ENCODE results near the gene MAGI1.

Gene MAGI1

GRCh38 chr3:65350801-65351476 is 687.8 kb downstream of the MAGI1 start:
- DNase-seq (ENCODE audit: low spot score), result no peak

- DNase-seq (ENCODE audit: low spot score), result no peak
These were observed 690.2 kb downstream of the MAGI1 start for GRCh38 chr3:65348398-65348995.

GRCh38 chr3:65347166-65347565 is 691.6 kb downstream of the MAGI1 start:
- no peak for DNase-seq (ENCODE audit: low spot score)

DNA sequence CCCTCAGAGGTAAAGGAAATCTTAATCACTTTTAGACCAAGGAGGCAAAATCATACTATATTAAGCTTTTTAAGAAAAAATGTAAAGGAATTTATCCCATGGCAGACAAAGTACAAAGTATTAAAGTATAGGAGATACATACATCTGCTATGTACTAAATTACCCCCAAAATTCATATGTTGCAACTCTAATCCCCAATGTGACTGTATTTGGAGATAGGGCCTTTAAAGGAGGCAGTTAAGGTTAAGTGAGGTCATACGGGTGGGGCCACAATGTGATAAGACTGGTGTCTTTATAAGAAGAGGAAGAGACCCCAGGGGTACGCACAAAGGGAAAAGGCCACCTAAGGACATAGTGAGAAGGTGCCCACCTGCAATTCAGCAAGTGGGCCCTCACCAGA is 693.9 kb downstream of the MAGI1 start:
- DNase-seq (ENCODE audit: low spot score), result no peak

- no peak for DNase-seq (ENCODE audit: low spot score)
These were observed 694.3 kb downstream of the MAGI1 start for GRCh38 chr3:65344444-65344843.

- no peak for DNase-seq (ENCODE audit: low spot score)
These were observed 695.0 kb downstream of the MAGI1 start for GRCh38 chr3:65343736-65344135.

DNA sequence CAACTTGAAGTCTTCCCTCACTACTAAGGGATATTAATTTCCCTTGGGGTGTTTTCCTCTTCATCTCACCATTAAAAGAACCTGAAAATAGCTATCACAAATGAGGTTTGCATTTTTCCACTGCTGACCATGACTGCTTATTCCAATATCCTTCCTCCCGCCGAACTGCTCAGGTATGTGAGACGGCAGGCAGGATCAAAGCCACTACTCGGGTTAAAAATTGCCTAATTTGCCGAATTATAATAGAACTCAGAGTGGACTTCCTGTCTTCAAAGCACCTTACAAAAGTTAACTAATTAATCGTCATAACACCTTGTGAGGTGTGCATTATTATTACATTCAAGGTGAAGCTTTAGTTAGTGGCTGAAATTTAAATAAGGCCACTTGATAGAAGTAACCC is 695.7 kb downstream of the MAGI1 start:
- DNase-seq (ENCODE audit: low spot score), result no peak

GRCh38 chr3:65342084-65342683 is 696.5 kb downstream of the MAGI1 start:
- peak; percentile 6 for DNase-seq (ENCODE audit: low spot score)

- DNase-seq (ENCODE audit: low spot score), result no peak
These were observed 699.5 kb downstream of the MAGI1 start for GRCh38 chr3:65339192-65339740.

- no peak for DNase-seq (ENCODE audit: low spot score)
These were observed 700.1 kb downstream of the MAGI1 start for GRCh38 chr3:65338571-65338970.

DNA sequence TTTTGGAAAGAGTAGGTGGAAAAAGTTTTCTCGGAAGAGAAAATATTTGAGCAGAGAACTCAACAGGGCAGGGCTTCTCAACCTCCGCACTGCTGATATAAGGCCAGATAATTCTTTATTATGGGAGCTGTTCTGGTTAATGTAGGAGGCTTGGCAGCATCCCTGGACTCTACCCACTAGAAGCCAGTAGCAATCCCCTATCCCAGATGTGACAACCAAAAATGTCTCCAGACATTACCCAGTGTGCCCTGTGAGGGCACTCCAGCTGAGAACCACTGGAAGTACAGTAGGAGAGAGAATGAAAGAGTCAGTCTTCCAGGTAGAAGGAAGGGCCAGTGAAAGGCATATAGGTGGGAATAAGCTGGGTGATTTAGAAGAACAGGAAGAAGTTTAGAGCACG is 703.1 kb downstream of the MAGI1 start:
- DNase-seq (ENCODE audit: low spot score), result no peak

DNA sequence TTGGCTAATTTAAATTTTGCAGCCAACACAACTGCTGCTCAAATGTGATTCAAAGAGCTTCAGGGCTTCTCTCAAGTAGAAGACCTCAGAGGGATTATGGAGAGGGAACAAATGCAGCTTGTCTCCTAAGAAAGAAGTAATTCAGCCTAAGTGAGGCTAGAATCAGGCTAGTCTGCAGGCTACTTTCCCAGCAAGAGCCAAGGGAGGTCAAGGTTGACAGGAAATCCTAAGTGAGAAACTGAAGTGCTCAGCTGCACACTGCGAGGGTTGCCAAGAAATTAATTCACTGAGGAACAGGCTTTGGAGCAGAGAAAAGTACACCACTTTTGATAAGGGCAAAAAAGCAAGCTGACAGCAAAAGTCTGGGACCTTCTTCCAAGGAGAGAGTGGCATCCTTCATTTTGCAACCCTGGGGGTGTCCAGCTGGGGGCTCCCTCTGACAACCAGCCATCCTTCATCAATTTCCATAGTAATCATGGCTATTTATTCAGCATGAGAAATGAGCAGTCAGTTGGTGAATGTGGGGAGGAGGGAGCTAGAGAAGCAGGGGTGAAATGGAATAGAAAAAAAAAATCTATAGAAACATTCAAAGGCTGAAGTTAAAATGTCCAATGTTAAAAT is 704.6 kb downstream of the MAGI1 start:
- DNase-seq (ENCODE audit: low spot score), result no peak

DNA sequence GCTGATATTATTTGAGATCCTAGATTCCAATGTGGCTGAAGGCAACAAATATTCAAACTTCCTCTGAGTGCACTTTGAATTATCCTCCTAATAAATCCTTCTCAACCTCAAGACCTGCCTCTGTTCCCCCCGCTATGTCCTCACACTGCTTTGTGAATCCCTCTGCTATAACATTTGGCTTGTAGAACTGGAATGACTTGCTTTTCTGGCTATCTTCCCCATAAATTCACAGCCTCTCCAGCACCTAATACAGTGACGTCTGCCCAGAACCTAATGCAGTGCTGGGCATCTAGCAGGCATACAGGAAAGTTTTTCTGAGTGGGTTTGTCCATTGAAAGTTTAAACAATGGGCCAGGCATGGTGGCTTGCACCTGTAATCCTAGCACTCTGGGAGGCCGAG is 707.0 kb downstream of the MAGI1 start:
- no peak for DNase-seq (ENCODE audit: low spot score)

GRCh38 chr3:65330072-65330471 is 708.6 kb downstream of the MAGI1 start:
- no peak for DNase-seq (ENCODE audit: low spot score)

DNA sequence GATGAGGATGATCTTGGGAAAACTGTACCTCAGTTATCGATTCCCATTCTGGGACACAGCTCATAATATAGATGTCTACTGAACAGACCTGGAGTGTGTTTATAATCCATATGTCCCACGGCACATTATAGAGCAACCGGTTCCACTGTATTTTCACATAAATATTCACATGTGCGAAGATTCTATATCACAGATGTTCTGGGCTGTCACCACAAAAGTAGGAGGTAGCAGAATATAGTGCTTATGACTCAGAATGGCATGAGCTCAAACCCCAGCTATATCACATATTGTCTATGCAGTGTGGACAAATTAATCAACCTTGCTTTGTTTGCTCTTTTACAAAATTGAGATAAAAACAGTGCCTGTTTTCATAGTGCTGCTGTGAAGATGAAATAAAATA is 710.6 kb downstream of the MAGI1 start:
- DNase-seq (ENCODE audit: low spot score), result no peak

- no peak for DNase-seq (ENCODE audit: low spot score)
These were observed 712.1 kb downstream of the MAGI1 start for GRCh38 chr3:65326574-65326973.

- DNase-seq (ENCODE audit: low spot score), result no peak
These were observed 715.8 kb downstream of the MAGI1 start for GRCh38 chr3:65322910-65323309.

DNA sequence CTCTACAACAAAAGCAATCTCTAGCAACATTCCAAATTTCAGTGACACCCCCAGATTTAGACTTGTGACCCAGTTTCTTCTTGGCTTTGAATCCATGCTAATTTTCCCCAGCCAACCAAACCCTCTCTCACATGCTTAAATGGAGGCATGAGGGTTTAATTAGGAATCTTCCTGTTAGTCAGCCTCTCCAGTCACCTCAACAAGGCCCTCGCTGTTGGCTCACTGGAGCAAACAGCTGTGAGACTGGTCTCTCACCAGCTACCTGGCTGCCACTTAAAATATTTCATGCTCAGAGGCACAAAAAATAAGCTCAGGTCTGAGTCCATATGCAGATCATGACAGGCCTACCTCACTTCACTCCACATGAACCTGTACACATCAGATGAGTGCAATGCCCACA is 720.5 kb downstream of the MAGI1 start:
- DNase-seq (ENCODE audit: low spot score), result no peak

- DNase-seq (ENCODE audit: low spot score), result no peak
These were observed 723.8 kb downstream of the MAGI1 start for GRCh38 chr3:65314916-65315315.

DNA sequence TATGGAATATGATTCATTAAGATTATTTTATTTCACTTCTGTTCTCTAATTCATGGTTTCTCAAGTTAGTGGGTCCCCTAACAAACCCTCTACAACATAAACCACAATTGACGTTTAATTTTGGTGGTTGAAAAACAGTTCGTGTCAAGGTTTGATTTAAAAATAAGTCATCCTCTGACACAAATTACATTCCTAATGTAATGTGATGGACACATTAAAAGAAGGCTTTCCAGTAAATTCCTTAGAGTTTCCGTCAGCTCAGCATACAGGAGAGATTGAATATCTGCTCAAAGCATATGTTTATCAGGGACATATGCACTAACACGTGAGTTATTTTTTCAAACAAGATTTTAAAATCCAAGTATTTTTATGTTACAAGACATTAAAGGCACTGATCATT is 724.4 kb downstream of the MAGI1 start:
- no peak for DNase-seq (ENCODE audit: low spot score)

- no peak for DNase-seq (ENCODE audit: low spot score)
These were observed 725.1 kb downstream of the MAGI1 start for GRCh38 chr3:65313666-65314065.

DNA sequence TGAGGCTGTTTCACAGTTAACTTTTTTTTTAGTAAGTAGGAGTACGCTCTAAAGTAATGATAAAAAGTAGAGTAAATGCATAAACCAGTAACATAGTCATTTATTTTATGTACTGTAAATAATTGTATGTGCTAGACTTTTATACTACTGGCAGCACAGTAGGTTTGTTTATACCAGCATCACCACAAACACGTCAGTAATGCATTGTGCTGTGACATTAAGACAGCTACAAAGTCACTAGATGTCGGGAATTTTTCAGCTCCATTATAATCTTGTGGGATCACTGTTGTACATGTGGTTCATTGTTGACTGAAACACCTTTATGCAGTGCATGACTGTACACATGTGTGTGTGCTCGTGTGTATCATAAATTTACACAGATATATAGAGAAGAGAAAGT is 732.9 kb downstream of the MAGI1 start:
- DNase-seq (ENCODE audit: low spot score), result no peak
